DND-41 (cell line): ENCODE results near the gene TSPAN9.

Source experiments
- ATAC-seq: fragments of 200-7000 bp; cut with Tn5 transposase; 3 replicates; pipeline ENCODE4 v1.9.1; 2021; ENCODE audit warnings: low read depth; ENCODE audit not compliant: insufficient read depth
- DNase-seq: peaks from one replicate; pipeline ENCODE4 v3.0.0-alpha.2; 2020
- H2AFZ ChIP-seq: 2 replicates; pipeline ENCODE4 v1.6.0; 2012; ENCODE audit warnings: low read depth, low read length
- H3K27ac ChIP-seq: 2 replicates; pipeline ENCODE4 v1.5.1; 2012; ENCODE audit warnings: low read length, inconsistent platforms
- H3K27me3 ChIP-seq: fragments of 200-600 bp; sonication (generic); 2 replicates; pipeline ENCODE4 v1.6.0; 2012; ENCODE audit warnings: low read length, mild to moderate bottlenecking, inconsistent platforms; ENCODE audit not compliant: insufficient read depth, poor library complexity
- H3K36me3 ChIP-seq: 2 replicates; pipeline ENCODE4 v1.5.1; 2012; ENCODE audit warnings: low read length, inconsistent platforms; ENCODE audit not compliant: insufficient read depth
- H3K4me1 ChIP-seq: 2 replicates; pipeline ENCODE4 v1.5.1; 2012; ENCODE audit warnings: mild to moderate bottlenecking, low read length; ENCODE audit not compliant: insufficient read depth
- H3K4me2 ChIP-seq: 2 replicates; pipeline ENCODE4 v1.6.0; 2012; ENCODE audit warnings: mild to moderate bottlenecking, moderate library complexity, low read length, inconsistent platforms; ENCODE audit not compliant: insufficient read depth
- H3K4me3 ChIP-seq, 2 experiments: fragments of 200-600 bp in 1 of 2; shearing (Covaris generic) in 1 of 2; 2 replicates each; pipeline ENCODE4 v1.5.1; 2012 to 2016; ENCODE audit warnings: inconsistent platforms in 2 of 2, low read length in 2 of 2, mild to moderate bottlenecking in 2 of 2, low read depth in 1 of 2, moderate library complexity in 1 of 2
- H3K79me2 ChIP-seq: 2 replicates; pipeline ENCODE4 v1.6.0; 2012; ENCODE audit warnings: low read length, inconsistent platforms; ENCODE audit not compliant: insufficient read depth
- H3K9ac ChIP-seq: 2 replicates; pipeline ENCODE4 v1.6.0; 2012; ENCODE audit warnings: low read depth, mild to moderate bottlenecking, inconsistent platforms, low read length, moderate library complexity
- H3K9me3 ChIP-seq: 2 replicates; pipeline ENCODE4 v1.5.1; 2012; ENCODE audit warnings: low read length, moderate library complexity, mild to moderate bottlenecking, inconsistent platforms; ENCODE audit not compliant: insufficient read depth, severe bottlenecking
- H4K20me1 ChIP-seq: 2 replicates; pipeline ENCODE4 v1.6.0; 2012; ENCODE audit warnings: low read length; ENCODE audit not compliant: insufficient read depth
- CTCF ChIP-seq: IDR thresholded peaks from 2 replicates; pipeline ENCODE4 v1.5.1; 2012; ENCODE audit warnings: borderline replicate concordance, low read length, moderate library complexity, mild to moderate bottlenecking; ENCODE audit not compliant: poor library complexity, severe bottlenecking; ENCODE audit errors: extremely low read depth
- EZH2 ChIP-seq: IDR thresholded peaks from 3 replicates; pipeline ENCODE4 v1.6.1; 2012; ENCODE audit warnings: borderline replicate concordance, low read depth, mild to moderate bottlenecking, moderate library complexity, low read length, inconsistent platforms; ENCODE audit not compliant: severe bottlenecking

Gene TSPAN9

GRCh38 chr12:3187846-3188770, 110.9 kb downstream of the TSPAN9 start:
- no peak for DNase-seq
- ATAC-seq, result no peak
- Histone ChIP-seq H3K9me3 (no peaks in the 10 kb centered on the region), H3K9ac (no peak overlapping the region), H3K36me3 (no peaks in the 10 kb centered on the region), H3K4me3 (no peak overlapping the region), H2AFZ (no peak overlapping the region), H3K4me2 (no peak overlapping the region), H3K27ac (no peak overlapping the region), H3K27me3 (peaks cover 4% of the 10 kb centered on the region), H4K20me1 (peaks cover 10% of the 10 kb centered on the region), H3K4me1 (no peaks in the 10 kb centered on the region), H3K79me2 (no peaks in the 10 kb centered on the region)
- no peak for TF ChIP-seq CTCF
- TF ChIP-seq EZH2, result no peak

- Histone ChIP-seq H3K4me3 (no peak overlapping the region), H3K4me2 (no peak overlapping the region), H3K79me2 (no peaks in the 10 kb centered on the region), H3K36me3 (no peaks in the 10 kb centered on the region), H3K27ac (no peak overlapping the region), H3K9ac (no peak overlapping the region), H3K27me3 (peaks cover 4% of the 10 kb centered on the region), H3K4me1 (no peaks in the 10 kb centered on the region), H2AFZ (no peak overlapping the region), H4K20me1 (peaks cover 10% of the 10 kb centered on the region), H3K9me3 (no peaks in the 10 kb centered on the region)
- ATAC-seq, result no peak
- DNase-seq, result no peak
- TF ChIP-seq CTCF (no peak), EZH2 (no peak)
Observed at GRCh38 chr12:3189282-3189681, 112.1 kb downstream of the TSPAN9 start.

GRCh38 chr12:3190101-3190500, 112.9 kb downstream of the TSPAN9 start:
- ATAC-seq, result no peak
- Histone ChIP-seq H3K9me3 (no peaks in the 10 kb centered on the region), H2AFZ (no peak overlapping the region), H3K36me3 (no peaks in the 10 kb centered on the region), H3K79me2 (no peaks in the 10 kb centered on the region), H3K4me3 (no peak overlapping the region), H3K4me2 (no peak overlapping the region), H4K20me1 (peaks cover 10% of the 10 kb centered on the region), H3K27me3 (peaks cover 4% of the 10 kb centered on the region), H3K27ac (no peak overlapping the region), H3K9ac (no peak overlapping the region), H3K4me1 (no peaks in the 10 kb centered on the region)
- TF ChIP-seq CTCF (no peak), EZH2 (no peak)
- DNase-seq, result no peak
